Measurements from ENCODE around the gene WDR90.
"Not testable (repeated sequence)": the region's sequence is repeated elsewhere in the genome, so short reads cannot be mapped to it uniquely, and the experiment has no call there.

WDR90 gene

DNA sequence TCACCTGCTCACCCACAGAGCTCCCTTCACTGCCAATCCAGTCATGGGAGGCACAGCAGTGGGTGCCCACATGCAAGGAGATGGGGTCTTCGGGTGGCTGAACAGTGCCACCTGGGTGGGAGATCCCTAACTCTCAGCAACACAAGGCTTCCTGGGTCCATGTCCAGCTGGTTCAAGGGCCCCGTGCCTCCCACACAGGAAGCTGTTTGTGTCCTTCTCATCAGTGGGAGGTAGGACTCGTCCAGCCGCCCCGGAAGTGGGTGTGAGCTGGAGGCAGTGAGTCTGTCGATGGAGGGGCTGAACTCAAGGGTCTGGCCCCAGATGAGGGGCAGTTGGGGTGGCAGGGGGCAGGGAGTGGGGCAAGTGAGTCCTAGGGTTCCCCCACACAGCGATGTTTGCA, 54.9 kb downstream of the WDR90 start:
- DNase-seq, result no peak
- Mint-ChIP-seq H3K4me1 (ENCODE audit: low read depth) (peaks cover 12% of the 10 kb centered on the region), H3K4me3 (no peak overlapping the region), H3K27me3 (peaks cover 69% of the 10 kb centered on the region), H3K9me3 (no peaks in the 10 kb centered on the region), H3K36me3 (ENCODE audit: low read depth) (no peaks in the 10 kb centered on the region), H3K27ac (no peak overlapping the region)

- no peak for DNase-seq
- Mint-ChIP-seq H3K4me3 (no peak overlapping the region), H3K27ac (no peak overlapping the region), H3K9me3 (no peaks in the 10 kb centered on the region), H3K27me3 (peaks cover 76% of the 10 kb centered on the region), H3K36me3 (ENCODE audit: low read depth) (no peaks in the 10 kb centered on the region), H3K4me1 (ENCODE audit: low read depth) (peaks cover 7% of the 10 kb centered on the region)
These were observed 55.6 kb downstream of the WDR90 start for GRCh38 chr16:704552-705380.

DNA sequence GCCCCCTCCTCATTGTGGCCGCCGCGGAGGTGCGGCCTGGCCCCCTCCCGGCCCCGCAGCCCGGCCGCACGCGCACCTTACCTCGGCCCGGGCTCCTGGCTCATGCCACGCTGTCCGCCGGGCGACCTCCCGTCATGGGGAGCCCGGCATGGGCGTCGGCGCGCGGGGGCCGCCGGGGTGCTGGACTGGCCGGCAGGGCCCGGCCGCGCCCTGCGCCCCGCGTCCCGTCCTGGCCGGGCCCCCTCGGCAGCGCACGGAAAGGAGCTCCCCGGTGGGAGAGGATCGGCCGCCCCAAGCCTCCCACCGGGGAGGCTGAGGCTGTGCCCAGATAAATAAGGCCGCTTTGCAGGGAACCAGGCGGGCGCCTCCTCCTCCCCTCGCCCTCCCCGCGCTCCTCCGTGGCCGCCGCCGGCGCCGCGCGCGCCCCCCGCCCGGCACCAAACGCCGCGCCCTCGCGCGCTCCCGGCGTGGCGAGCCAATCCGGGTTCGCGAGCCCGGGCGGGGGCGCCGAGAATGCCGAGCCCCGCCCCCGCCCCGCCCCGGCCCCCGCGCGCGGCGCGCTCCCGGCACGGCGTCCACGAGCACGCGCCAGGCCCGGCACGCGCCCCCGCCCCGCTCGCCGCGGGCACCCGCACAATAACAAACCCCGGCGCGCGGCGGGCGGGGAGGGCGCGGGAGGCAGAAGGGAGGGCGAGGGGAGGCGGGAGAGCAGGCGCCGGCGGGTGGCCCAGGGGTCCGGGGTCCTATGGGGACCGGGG, 56.4 kb downstream of the WDR90 start, which contains the start of gene FBXL16:
Gene FBXL16 (minus strand): TSS at position 371 of the 758 bp plus-strand sequence. CDS start 8,396 bp downstream, outside the sequence.
- peaks cover 4% of the 10 kb centered on the region for H3K4me1 Mint-ChIP-seq (ENCODE audit: low read depth)
- H3K27ac Mint-ChIP-seq, result no peak within 1 kb of the TSS
- no peaks in the 10 kb centered on the region for H3K36me3 Mint-ChIP-seq (ENCODE audit: low read depth)
- H3K4me3 Mint-ChIP-seq, result no peak within 1 kb of the TSS
- no peak for DNase-seq
- H3K9me3 Mint-ChIP-seq, result no peaks in the 10 kb centered on the region
- H3K27me3 Mint-ChIP-seq, result peaks cover 82% of the 10 kb centered on the region

DNA sequence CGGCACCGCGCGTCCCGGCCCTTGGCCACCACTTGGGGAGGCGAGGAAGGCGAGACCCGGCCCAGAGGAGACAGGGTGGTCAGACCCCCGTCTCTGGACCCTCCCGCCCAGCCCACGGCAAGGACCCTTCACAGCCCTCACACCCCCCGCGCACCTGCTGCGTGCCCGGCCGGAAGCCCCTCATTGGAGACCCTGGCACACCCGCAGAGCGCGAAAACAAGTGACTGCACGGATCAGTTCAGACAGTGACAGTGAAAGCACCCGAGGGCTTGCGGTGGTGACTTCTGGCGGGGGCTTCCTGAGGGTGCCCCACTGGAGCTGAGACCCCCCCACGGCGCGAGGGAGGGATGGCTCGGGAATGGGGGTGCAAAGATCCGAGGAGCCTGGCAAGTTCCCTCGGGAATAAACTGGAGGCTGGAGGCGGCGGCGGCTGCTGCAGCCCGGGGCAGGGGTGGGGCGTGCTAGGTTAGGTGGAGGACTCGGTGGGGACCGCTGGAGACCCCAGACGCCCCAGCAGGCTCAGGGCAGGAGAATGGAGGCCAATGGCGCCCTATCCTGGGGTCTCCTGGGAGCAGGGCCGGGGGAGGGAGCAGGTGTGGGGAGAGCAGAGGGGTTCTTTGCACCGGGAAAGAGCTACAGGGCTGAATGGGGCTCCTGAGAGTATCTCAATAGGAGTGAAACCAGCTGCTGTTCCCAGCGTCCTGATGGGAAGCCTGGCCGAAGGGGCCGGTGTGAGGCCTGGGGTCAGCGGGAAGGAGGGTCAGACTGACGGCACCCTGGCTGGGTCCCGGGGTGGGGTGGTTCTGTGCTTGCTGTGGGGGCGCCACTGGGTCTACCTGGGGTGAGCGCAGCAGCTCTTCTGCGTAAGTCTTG, 57.3 kb downstream of the WDR90 start:
- Mint-ChIP-seq H3K36me3 (ENCODE audit: low read depth) (no peaks in the 10 kb centered on the region), H3K27ac (no peak overlapping the region), H3K27me3 (peaks cover 83% of the 10 kb centered on the region), H3K4me1 (ENCODE audit: low read depth) (peaks cover 2% of the 10 kb centered on the region), H3K9me3 (no peaks in the 10 kb centered on the region), H3K4me3 (no peak overlapping the region)
- no peak for DNase-seq

- H3K4me1 Mint-ChIP-seq (ENCODE audit: low read depth), result peaks cover 2% of the 10 kb centered on the region
- H3K9me3 Mint-ChIP-seq, result no peaks in the 10 kb centered on the region
- peaks cover 77% of the 10 kb centered on the region for H3K27me3 Mint-ChIP-seq
- H3K4me3 Mint-ChIP-seq, result no peak overlapping the region
- no peak overlapping the region for H3K27ac Mint-ChIP-seq
- no peaks in the 10 kb centered on the region for H3K36me3 Mint-ChIP-seq (ENCODE audit: low read depth)
- DNase-seq, result no peak
These were observed 57.9 kb downstream of the WDR90 start for GRCh38 chr16:707062-707538.

DNA sequence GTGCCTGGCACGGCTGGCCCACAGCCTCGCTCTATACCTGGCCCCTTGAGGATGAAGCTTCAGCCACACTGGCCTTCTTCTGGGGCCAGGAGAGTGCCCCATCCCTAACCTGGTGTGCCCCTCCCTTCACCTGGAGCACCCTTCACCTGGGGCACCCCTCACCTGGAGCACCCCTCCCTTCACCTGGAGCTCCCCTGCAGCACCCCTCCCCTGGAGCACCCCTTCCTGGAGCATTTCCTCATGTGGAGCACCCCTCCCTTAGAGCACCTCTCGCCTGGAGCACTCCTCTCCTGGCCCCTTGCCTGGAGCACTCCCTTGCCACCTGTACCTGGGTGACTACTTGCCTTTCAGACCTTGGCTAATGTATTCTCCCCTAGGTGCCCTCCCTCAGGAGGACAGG, 58.9 kb downstream of the WDR90 start:
- H3K36me3 Mint-ChIP-seq (ENCODE audit: low read depth), result no peaks in the 10 kb centered on the region
- DNase-seq, result no peak
- H3K9me3 Mint-ChIP-seq, result no peaks in the 10 kb centered on the region
- H3K4me3 Mint-ChIP-seq, result no peak overlapping the region
- peaks cover 4% of the 10 kb centered on the region for H3K4me1 Mint-ChIP-seq (ENCODE audit: low read depth)
- H3K27me3 Mint-ChIP-seq, result peaks cover 73% of the 10 kb centered on the region
- H3K27ac Mint-ChIP-seq, result no peak overlapping the region

- H3K27me3 Mint-ChIP-seq, result peaks cover 69% of the 10 kb centered on the region
- no peak for DNase-seq
- no peaks in the 10 kb centered on the region for H3K9me3 Mint-ChIP-seq
- no peak overlapping the region for H3K4me3 Mint-ChIP-seq
- H3K27ac Mint-ChIP-seq, result no peak overlapping the region
- no peaks in the 10 kb centered on the region for H3K36me3 Mint-ChIP-seq (ENCODE audit: low read depth)
- peaks cover 4% of the 10 kb centered on the region for H3K4me1 Mint-ChIP-seq (ENCODE audit: low read depth)
These were observed 59.8 kb downstream of the WDR90 start for GRCh38 chr16:708959-709358.

GRCh38 chr16:709566-710499, 60.7 kb downstream of the WDR90 start:
- Mint-ChIP-seq H3K4me1 (ENCODE audit: low read depth) (peaks cover 4% of the 10 kb centered on the region), H3K36me3 (ENCODE audit: low read depth) (no peaks in the 10 kb centered on the region), H3K27ac (no peak overlapping the region), H3K9me3 (no peaks in the 10 kb centered on the region), H3K4me3 (no peak overlapping the region), H3K27me3 (peaks cover 64% of the 10 kb centered on the region)
- DNase-seq, result no peak

DNA sequence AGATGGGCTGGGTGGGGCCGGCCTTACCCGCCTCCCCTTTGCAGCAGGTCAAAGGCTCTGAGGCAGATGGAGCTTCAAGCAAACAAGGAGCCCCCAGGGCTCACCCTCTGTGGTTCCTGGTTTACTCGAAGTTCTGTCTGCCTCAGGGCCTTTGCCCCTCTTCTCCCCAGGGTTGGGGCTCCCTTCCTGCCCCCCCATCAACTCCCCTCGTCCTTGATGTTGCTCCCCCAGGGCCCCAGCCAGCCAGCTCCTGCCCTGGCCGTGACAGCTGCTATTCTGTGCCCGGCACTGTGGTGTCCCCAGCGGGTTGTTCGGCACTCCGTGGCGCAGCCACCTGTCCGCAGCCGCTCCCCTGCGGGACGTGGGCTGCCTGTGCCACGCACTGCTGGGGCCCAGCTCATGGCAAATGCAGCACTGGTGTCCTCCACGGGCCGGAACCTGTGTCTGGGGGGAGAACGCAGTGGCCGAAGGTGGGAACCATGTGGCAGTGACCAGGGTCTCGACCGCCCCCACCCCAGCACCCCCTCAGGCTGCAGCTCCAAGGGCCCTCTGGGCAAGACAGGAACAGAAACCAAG, 61.4 kb downstream of the WDR90 start:
- peaks cover 4% of the 10 kb centered on the region for H3K4me1 Mint-ChIP-seq (ENCODE audit: low read depth)
- no peak overlapping the region for H3K4me3 Mint-ChIP-seq
- peaks cover 64% of the 10 kb centered on the region for H3K27me3 Mint-ChIP-seq
- DNase-seq, result no peak
- H3K27ac Mint-ChIP-seq, result no peak overlapping the region
- no peaks in the 10 kb centered on the region for H3K9me3 Mint-ChIP-seq
- H3K36me3 Mint-ChIP-seq (ENCODE audit: low read depth), result no peaks in the 10 kb centered on the region

- H3K27me3 Mint-ChIP-seq, result peaks cover 64% of the 10 kb centered on the region
- H3K36me3 Mint-ChIP-seq (ENCODE audit: low read depth), result no peaks in the 10 kb centered on the region
- H3K27ac Mint-ChIP-seq, result no peak overlapping the region
- H3K9me3 Mint-ChIP-seq, result no peaks in the 10 kb centered on the region
- no peak overlapping the region for H3K4me3 Mint-ChIP-seq
- peaks cover 4% of the 10 kb centered on the region for H3K4me1 Mint-ChIP-seq (ENCODE audit: low read depth)
- DNase-seq, result no peak
These were observed 61.9 kb downstream of the WDR90 start for GRCh38 chr16:711084-711483.

GRCh38 chr16:711548-712320, 62.6 kb downstream of the WDR90 start:
- Mint-ChIP-seq H3K36me3 (ENCODE audit: low read depth) (no peaks in the 10 kb centered on the region), H3K9me3 (no peaks in the 10 kb centered on the region), H3K27me3 (peaks cover 61% of the 10 kb centered on the region), H3K4me3 (no peak overlapping the region), H3K27ac (no peak overlapping the region), H3K4me1 (ENCODE audit: low read depth) (peaks cover 6% of the 10 kb centered on the region)
- peak; percentile 88 for DNase-seq

- H3K4me1 Mint-ChIP-seq (ENCODE audit: low read depth); H3K4me3 Mint-ChIP-seq: not testable (repeated sequence)
- peaks cover 52% of the 10 kb centered on the region for H3K27me3 Mint-ChIP-seq
These were observed 63.6 kb downstream of the WDR90 start for GRCh38 chr16:712740-713250.

More at GRCh38 chr16:712740-713250, 63.6 kb downstream of the WDR90 start:
- peak; percentile 72 for DNase-seq
- H3K27ac Mint-ChIP-seq; H3K36me3 Mint-ChIP-seq (ENCODE audit: low read depth); H3K9me3 Mint-ChIP-seq: not testable (repeated sequence)
